ENCODE results near the gene CASTOR1. TPM values are rescaled to one million over a fixed set of nuclear protein-coding genes. Genes with fewer than 3 reads are reported as not detected.

Gene CASTOR1
- total and polyA plus RNA-seq, 11 donors, result 3.8 to 16.6 (median 7.1) TPM

DNA sequence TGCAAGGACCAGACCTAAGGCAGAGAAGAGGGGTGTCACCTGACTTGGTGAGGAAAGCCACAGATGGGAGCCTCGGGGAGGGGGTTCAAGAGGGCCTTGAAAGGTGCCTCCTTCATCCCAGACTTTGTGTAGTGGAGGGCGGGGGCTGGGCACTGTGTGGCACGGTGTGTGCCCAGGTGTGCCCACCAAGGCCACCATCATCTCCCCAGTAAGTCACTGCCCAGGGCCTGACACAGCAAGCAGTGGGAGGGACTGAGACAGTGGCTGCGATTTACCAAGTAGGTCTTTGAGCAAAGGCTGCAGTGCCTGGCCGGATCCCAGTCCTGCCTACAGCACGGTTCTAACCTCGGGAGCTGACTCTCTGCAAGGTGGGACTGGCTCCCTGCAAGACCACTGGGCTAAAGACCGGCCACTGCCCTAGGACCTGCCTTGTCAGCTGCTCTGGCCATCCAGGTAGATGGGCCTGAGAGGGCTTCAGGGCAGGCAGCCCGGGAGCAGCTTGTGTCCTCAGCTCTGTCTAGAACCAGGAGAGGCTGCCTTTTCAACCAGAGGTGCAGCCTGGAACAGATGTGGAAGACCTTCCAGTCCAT lies 24.1 kb downstream of the CASTOR1 start:
- H3K27ac ChIP-seq, result peak overlapping the region in 1 of 12 donors; percentile 96
- DNase-seq (no peak), ATAC-seq (no peak)
- no peak for TF ChIP-seq POLR2A (IDR thresholded peaks at IDR 0.05)
- TF ChIP-seq, protein P1, sequence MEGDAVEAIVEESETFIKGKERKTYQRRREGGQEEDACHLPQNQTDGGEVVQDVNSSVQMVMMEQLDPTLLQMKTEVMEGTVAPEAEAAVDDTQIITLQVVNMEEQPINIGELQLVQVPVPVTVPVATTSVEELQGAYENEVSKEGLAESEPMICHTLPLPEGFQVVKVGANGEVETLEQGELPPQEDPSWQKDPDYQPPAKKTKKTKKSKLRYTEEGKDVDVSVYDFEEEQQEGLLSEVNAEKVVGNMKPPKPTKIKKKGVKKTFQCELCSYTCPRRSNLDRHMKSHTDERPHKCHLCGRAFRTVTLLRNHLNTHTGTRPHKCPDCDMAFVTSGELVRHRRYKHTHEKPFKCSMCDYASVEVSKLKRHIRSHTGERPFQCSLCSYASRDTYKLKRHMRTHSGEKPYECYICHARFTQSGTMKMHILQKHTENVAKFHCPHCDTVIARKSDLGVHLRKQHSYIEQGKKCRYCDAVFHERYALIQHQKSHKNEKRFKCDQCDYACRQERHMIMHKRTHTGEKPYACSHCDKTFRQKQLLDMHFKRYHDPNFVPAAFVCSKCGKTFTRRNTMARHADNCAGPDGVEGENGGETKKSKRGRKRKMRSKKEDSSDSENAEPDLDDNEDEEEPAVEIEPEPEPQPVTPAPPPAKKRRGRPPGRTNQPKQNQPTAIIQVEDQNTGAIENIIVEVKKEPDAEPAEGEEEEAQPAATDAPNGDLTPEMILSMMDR (IDR thresholded peaks at IDR 0.05), result no peak
- intact Hi-C loops (cut with DNase I), result loop anchor here in 2 of 10 donors (10.0 kb wide), 1 partner anchor 220 kb away; no protein-coding TSS in a partner anchor
- no peaks in the 10 kb centered on the region for H3K36me3 ChIP-seq
- WGBS, 4 donors, result 83 to 93% (median 92%) methylated on average over 8 to 9 of the region's 9 CpGs
- peaks cover 0 to 50% (median 0%) of the 10 kb centered on the region in 12 donors for H3K4me1 ChIP-seq
- no peaks in the 10 kb centered on the region for H3K9me3 ChIP-seq
- H3K27me3 ChIP-seq, result peaks cover 0 to 12% (median 0%) of the 10 kb centered on the region in 9 donors
- peak overlapping the region in 1 of 12 donors; percentile 67 for H3K4me3 ChIP-seq

DNA sequence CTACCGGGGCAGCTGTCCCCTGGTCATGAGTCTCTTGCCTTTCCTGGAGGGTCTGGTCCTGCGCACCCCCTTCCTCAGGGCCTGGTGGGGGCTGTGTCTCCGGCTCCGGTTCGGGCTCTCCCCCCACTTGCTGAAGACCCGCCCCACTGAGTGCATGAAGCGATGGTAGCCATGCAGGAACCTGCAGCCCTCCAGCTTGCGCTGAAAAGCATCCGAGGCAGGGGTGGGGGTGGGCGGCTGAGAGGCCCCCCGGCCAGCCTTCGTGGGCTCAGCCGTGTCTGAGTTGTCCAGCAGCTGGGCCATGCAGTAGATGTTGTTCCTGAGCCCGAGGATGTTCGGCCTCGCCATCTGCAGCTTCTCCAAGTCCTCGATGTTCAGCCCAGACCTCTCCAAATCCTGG lies 25.4 kb downstream of the CASTOR1 start:
- Histone ChIP-seq H3K27me3 (peaks cover 0 to 12% (median 0%) of the 10 kb centered on the region in 9 donors), H3K4me1 (peaks cover 0 to 49% (median 0%) of the 10 kb centered on the region in 12 donors), H3K4me3 (peak overlapping the region in 1 of 12 donors; percentile 3), H3K36me3 (no peaks in the 10 kb centered on the region), H3K27ac (no peak overlapping the region), H3K9me3 (no peaks in the 10 kb centered on the region)
- ATAC-seq (no peak), DNase-seq (no peak)
- 86 to 88% (median 87%) methylated on average over 17 of the region's 17 CpGs; no CpG with 5 or more reads in 1 of the 4 donors for WGBS, 4 donors
- intact Hi-C loops (cut with DNase I), result loop anchor here (1.0 to 10.0 kb wide), 6 partner anchors 23 to 221 kb away; partner anchors contain the start of gene RNF215 (in 8 of the 10)
- TF ChIP-seq POLR2A (IDR thresholded peaks at IDR 0.05), result no peak
- TF ChIP-seq, protein P1 (IDR thresholded peaks at IDR 0.05), result no peak

DNA sequence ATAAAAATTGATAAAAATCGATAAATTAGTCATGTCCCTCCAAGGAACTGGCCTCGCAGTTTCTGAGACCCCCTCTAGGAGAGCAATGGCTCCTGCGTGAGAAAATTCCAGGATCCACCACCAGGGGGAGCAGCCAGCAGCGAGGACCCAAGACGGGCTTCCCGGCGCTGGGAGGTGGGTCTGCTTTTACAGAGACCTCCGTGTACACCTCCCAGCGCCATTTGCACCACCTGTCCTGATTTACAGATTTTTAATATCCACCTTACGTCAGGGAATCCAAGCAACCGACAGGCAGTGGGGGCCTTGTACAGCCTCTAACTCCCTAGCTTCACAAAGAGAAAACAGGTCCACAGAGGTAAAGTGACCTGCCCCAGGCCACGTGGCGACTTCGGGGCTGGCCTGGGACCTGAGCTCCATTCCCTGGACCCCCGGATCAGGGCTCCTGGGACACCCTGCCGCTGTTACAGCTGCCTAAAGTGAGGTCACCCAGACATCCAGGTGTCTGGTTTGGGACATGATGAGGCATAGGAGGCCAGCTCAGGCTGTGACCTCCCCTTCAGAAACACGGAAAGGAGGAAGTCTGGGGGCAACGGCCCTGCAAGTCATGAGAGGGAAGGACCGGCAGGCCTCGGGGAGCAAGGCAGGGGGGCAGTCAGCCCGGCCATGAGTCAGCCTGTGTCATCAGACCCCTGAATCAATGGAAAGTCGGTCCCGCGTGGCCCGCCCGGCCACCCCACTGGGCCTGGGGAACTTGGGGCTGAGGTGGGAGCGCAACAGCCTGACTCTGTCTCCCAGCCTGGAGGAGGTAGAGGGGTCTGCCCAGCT lies 26.2 kb downstream of the CASTOR1 start:
- intact Hi-C loops (cut with DNase I), result loop anchor here (1.0 to 10.0 kb wide), 6 partner anchors 24 to 222 kb away; partner anchors contain the start of gene RNF215 (in 8 of the 10)
- Histone ChIP-seq H3K4me3 (peak overlapping the region in 6 of 12 donors; percentile 3 to 32 (median 11)), H3K27me3 (peaks cover 0 to 12% (median 0%) of the 10 kb centered on the region in 9 donors), H3K36me3 (no peaks in the 10 kb centered on the region), H3K27ac (peak overlapping the region in 1 of 12 donors; percentile 32), H3K9me3 (no peaks in the 10 kb centered on the region), H3K4me1 (peaks cover 0 to 43% (median 0%) of the 10 kb centered on the region in 12 donors)
- WGBS, 4 donors, result 6 to 34% (median 30%) methylated on average over 15 to 27 of the region's 27 CpGs
- ATAC-seq (peak in 2 of 4 donors; percentile 49 to 53), DNase-seq (peak; percentile 68 to 87 (median 72))
- TF ChIP-seq, protein P1 (IDR thresholded peaks at IDR 0.05), result peak; percentile 89 to 99 (median 97)
- TF ChIP-seq POLR2A (IDR thresholded peaks at IDR 0.05), result no peak

DNA sequence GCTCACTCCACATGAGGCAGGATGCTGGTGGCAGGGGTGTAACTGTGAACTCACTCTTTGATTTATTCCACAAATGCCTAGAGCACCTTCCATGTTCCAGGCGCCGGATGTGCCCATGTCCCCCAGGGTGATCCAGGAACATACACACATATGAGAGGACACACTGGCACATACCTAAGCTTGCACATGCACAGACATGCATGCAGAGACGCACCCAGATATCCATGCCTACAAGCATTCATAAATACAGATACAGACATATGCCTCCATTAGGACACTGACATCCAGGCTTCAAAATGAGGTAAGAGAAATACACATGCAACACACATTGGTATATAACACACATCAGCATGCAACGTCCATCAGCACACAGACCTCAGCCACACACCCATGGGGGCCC lies 27.2 kb downstream of the CASTOR1 start:
- ATAC-seq (no peak), DNase-seq (no peak)
- Histone ChIP-seq H3K36me3 (no peaks in the 10 kb centered on the region), H3K4me1 (peaks cover 0 to 34% (median 0%) of the 10 kb centered on the region in 12 donors), H3K27ac (no peak overlapping the region), H3K9me3 (no peaks in the 10 kb centered on the region), H3K27me3 (peaks cover 0 to 12% (median 0%) of the 10 kb centered on the region in 9 donors), H3K4me3 (no peak overlapping the region)
- TF ChIP-seq, protein P1 (IDR thresholded peaks at IDR 0.05), result no peak
- no peak for TF ChIP-seq POLR2A (IDR thresholded peaks at IDR 0.05)
- 82 to 98% (median 87%) methylated on average over 4 of the region's 4 CpGs for WGBS, 4 donors
- intact Hi-C loops (cut with DNase I), result loop anchor here in 8 of 10 donors (2.0 to 10.0 kb wide), 5 partner anchors 25 to 223 kb away; partner anchors contain the start of gene RNF215 (in 4 of the 8)

Measured in heart left ventricle (tissue), 16 donors.